ENCODE data around the gene FAM9A. TPM values are rescaled to one million over a fixed set of nuclear protein-coding genes. Genes with fewer than 3 reads are reported as not detected.

Gene FAM9A
- not detected in 2 replicates for total RNA-seq

GRCh38 chrX:8801041-8801599 lies at the start of gene FAM9A:
Gene FAM9A (minus strand): TSS chrX:8801383. CDS start chrX:8800171, 1,212 bp downstream.

Other genes with a start within 250 kb of the FAM9A start
- 0.46 and 0.97 TPM in 2 replicates for gene ANOS1, start 69.2 kb downstream of the FAM9A start, total RNA-seq
- gene FAM9B, start 232.7 kb upstream of the FAM9A start, total RNA-seq: not detected in 2 replicates